Nucleus accumbens (tissue), 56 donors: ENCODE measurements around the gene CD101.

Experiments used
- DNase-seq, 56 donors: peaks; one replicate each; lab custom pipeline; 2025; lab: John Stamatoyannopoulos, UW

CD101 gene

GRCh38 chr1:117014209-117014608 is 12.6 kb downstream of the CD101 start:
- no peak for DNase-seq

DNA sequence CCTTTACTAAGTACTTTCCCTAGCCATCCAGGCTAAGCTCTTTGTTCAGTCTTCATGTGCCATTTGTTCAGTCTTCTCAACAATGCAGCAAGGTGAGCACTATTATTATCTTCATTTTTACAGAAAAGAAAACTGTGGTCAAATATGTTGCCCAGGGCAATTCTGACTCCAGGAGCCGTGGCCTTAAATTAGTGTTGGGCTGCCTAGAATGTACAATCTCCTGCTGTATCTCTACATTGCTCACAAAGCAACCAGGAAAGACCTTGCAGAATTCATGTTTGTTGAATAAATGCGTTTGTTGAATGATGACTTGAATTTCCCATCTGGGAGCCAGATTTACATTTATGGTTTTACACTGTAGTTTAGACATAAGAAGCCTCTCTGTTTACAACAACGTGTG is 14.2 kb downstream of the CD101 start:
- DNase-seq, result no peak

DNA sequence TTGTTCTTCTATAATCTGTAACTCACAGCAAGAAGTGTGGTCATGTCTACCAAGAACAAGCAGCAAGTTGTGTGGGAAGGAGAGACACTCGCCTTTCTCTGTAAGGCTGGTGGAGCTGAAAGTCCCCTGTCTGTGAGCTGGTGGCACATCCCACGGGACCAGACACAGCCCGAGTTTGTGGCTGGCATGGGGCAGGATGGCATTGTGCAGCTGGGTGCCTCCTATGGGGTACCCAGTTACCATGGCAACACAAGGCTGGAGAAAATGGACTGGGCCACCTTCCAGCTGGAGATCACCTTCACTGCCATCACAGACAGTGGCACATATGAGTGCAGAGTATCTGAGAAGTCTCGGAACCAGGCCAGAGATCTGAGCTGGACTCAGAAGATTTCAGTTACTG is 15.5 kb downstream of the CD101 start:
- peak in 1 of 56 donors; percentile 3 for DNase-seq

DNA sequence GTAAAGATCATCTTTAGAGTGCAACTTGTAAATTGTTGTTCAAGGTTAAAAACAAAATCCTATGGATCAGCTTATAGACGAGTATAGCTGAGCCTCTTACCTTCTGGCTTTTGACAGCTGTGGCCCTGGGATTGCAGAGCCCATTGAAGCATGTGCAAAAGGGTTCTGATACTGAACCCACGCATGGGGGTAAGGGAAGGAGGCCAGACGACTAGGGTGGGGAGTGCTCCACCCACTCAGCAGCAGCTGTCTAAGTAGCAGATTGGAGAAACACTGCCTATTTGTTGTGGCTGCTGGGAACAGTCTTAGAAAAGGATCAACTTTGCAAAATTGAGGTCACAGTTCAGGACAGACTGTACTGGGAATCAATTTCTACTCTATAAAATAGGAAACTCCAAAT is 16.1 kb downstream of the CD101 start:
- no peak for DNase-seq

DNA sequence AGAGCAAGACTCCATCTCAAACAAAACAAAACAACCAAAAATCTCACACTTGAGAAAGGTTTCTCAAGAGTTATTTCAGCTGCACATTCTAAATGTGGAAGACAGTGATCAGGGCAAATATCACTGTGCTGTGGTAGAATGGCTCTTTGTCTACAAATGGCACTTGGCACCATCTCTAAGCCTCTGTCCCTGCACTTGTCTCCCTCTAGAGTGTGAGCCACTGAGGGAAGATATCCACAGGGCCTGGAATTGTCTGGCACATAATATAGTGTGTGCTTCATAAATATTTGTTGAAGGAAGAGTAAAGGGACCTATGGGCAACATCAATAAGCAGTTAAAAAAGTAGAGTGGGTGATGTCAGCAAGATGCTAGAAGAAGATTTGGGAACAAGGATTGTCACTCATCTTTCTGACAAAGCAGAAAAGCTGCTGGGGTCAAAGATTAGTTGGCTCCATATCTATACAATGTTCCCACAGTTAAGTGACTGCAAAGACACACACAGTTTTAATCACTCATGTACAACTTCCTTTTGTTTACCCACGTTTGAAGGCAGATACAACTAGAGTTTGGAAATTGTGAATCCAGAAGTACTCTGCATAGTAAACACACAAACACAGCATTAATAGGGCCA is 19.1 kb downstream of the CD101 start:
- DNase-seq, result peak in 14 of 56 donors; percentile 2 to 34 (median 6)

DNA sequence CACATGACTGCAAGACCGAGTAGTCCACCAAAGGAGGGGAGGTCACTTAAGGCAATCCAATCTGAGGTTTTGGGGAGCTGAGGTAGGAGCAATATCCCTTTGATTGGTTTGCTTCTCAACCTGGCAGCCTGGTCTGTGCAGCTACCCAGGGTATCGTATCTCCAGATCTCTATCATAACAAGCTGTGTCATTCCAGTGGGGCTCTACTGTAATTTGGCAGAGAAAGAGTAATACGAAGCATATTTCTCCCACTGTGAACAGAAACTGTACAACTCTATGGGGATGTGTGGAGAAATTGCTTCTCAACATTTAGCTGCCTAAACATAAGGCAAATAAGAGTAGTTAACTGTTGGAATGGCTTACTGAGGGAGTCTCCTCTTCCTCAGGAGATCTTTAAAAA is 20.6 kb downstream of the CD101 start:
- DNase-seq, result no peak

GRCh38 chr1:117025568-117025967 is 24.0 kb downstream of the CD101 start:
- no peak for DNase-seq

- DNase-seq, result no peak
These were observed 24.8 kb downstream of the CD101 start for GRCh38 chr1:117026361-117026760.

DNA sequence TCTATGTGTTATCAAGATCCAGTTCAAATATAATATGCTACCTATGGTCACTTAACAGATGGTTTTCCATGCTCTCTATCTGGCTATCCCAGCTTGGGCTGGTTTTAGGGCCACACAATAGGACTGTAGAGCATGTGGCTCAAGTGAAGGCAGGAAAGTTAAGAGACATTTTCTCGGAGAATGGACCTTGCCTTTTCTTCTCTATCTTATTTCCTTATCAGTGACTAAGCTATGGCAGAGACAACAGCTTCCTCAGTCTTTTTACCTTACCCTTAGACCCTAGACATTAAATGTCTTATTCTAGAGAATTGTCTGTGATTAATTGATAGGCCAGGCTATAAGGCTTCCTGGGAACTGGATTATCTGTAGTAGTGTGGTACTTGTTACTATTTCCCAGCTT is 28.1 kb downstream of the CD101 start:
- no peak for DNase-seq

DNA sequence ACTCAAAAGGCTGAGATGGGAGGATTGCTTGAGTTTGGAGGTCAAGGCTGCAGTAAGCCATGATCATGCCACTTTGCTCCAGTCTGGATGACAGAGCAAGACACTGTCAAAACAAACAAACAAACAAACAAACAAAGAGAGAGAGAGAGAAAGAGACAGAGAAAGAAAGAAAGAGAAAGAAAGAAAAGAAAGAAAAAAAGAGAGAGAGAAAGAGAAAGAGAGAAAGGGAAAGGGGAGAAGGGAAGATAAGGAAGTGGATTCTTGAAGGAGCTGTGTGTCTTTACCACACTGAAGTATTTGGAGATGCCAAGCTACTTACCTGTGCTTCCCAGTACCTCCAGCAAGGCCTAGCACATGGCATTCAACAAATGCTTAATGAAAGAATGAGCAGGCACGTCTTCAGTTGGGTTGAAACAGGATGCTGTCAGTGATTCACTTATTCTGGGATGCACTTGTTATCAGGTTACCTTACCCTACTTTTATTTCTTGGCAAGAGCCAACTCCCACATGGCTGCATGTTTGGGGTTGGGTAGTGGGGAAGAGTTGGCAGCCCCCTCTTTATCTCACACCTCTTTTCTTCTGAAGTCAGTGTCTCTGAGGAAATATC is 28.8 kb downstream of the CD101 start:
- DNase-seq, result no peak

GRCh38 chr1:117032266-117032665 is 30.7 kb downstream of the CD101 start:
- no peak for DNase-seq

GRCh38 chr1:117032681-117033539 is 31.4 kb downstream of the CD101 start:
- DNase-seq, result no peak

GRCh38 chr1:117033772-117034171 is 32.2 kb downstream of the CD101 start:
- DNase-seq, result no peak

- no peak for DNase-seq
These were observed 33.3 kb downstream of the CD101 start for GRCh38 chr1:117034791-117035290.

DNA sequence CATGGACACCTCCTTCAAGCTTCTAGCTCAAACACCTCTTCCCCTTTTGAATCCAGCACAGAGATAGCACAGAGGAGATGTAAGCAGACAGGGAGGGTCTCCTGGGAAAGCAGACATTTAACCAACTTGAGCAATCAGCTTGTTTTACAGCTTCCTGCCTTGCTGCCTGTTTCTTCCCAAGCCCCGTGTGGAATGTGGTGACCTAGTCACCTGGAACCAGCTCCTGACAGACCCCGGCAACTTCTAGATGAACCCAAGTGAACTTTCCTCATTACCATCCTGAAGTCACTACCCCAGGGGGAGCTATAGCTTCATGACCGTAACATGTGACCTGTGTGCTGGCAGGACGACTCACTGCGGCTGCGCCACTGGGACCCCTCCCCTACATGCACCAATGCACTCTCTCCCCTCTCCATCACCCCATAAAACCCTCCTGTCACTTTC is 34.5 kb downstream of the CD101 start:
- DNase-seq, result no peak

GRCh38 chr1:117037802-117038201 is 36.2 kb downstream of the CD101 start:
- no peak for DNase-seq

- no peak for DNase-seq
These were observed 36.7 kb downstream of the CD101 start for GRCh38 chr1:117038236-117038635.

DNA sequence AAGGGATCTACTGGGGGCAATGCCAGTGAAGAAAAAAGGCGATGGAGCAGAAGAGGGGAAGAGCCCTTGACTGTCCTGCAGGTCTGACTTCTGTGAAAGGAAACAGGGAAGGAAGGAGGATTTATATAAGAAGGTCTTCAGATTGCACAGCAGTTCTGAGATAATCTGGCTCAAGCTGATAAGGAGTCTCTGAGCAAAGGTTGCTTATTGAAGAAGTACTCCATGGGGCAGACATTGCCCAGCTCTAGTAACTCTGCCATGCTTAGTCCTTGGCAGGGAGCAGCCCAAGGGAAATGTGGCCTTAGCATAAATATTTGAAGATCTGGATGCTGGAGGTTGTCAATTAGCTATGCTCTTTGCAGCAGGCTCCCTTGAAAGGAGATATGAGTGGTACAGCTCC is 42.7 kb downstream of the CD101 start:
- DNase-seq, result no peak

DNA sequence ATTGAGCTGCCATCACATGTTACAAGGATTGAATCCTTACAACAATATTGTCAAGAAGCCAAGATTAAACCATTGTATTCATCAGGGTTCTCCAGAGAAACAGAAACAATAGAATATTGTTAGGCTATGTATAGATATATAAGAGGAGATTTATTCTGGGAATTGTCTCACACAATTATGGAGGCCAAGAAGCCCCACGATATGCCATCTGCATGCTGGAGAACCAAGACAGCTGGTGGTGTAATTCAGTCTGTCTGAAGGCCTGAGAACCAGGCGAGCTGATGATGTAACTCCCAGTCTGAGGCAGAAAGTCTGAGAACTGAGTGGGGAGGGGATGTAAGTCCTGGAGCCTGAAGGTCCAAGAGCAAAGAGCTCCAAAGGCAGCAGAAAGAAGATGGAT is 44.1 kb downstream of the CD101 start:
- DNase-seq, result no peak

- no peak for DNase-seq
These were observed 45.2 kb downstream of the CD101 start for GRCh38 chr1:117046781-117047180.

GRCh38 chr1:117047271-117047670 is 45.7 kb downstream of the CD101 start:
- DNase-seq, result no peak
